Liver (tissue), 9 donors: Measurements from ENCODE around the gene PATJ. TPM values are rescaled to one million over a fixed set of nuclear protein-coding genes. Genes with fewer than 3 reads are reported as not detected.
"Not testable (repeated sequence)": the region's sequence is repeated elsewhere in the genome, so short reads cannot be mapped to it uniquely, and the experiment has no call there.

ENCODE experiments used
- DNase-seq: peaks from one replicate; pipeline ENCODE4 v3.0.0-alpha.2; 2017; ENCODE audit warnings: low spot score
- H3K27ac ChIP-seq, 2 donors: one replicate each; pipeline ENCODE4 v1.7.0; 2013; ENCODE audit warnings: inconsistent platforms in 2 of 2, low read length in 2 of 2, control low read depth in 1 of 2, low read depth in 1 of 2, mild to moderate bottlenecking in 1 of 2
- H3K27me3 ChIP-seq, 4 donors: one replicate each; pipeline versions ENCODE4 v1.6.1 to v1.7.0; 2013; ENCODE audit warnings: low read length in 3 of 4, inconsistent platforms in 1 of 4, mild to moderate bottlenecking in 1 of 4, moderate library complexity in 1 of 4; ENCODE audit not compliant: control insufficient read depth in 4 of 4, insufficient read depth in 4 of 4
- H3K36me3 ChIP-seq, 4 donors: one replicate each; pipeline versions ENCODE4 v1.6.1 to v1.7.0; 2013; ENCODE audit warnings: low read length in 3 of 4, mild to moderate bottlenecking in 3 of 4, low read depth in 1 of 4, moderate library complexity in 1 of 4; ENCODE audit not compliant: control insufficient read depth in 4 of 4, insufficient read depth in 3 of 4
- H3K4me1 ChIP-seq, 4 donors: one replicate each; pipeline versions ENCODE4 v1.6.1 to v1.7.0; 2013; ENCODE audit warnings: low read length in 3 of 4, mild to moderate bottlenecking in 3 of 4, moderate library complexity in 1 of 4; ENCODE audit not compliant: control insufficient read depth in 4 of 4, insufficient read depth in 4 of 4
- H3K4me3 ChIP-seq, 3 donors: one replicate each; pipeline versions ENCODE4 v1.6.1 to v1.7.0; 2013; ENCODE audit warnings: low read length in 3 of 3, control low read depth in 1 of 3, low read depth in 1 of 3, mild to moderate bottlenecking in 1 of 3
- H3K9ac ChIP-seq, 2 donors: one replicate each; pipeline ENCODE4 v1.7.0; 2013; ENCODE audit warnings: low read length in 2 of 2, mild to moderate bottlenecking in 2 of 2, moderate library complexity in 2 of 2, control low read depth in 1 of 2, low read depth in 1 of 2
- H3K9me3 ChIP-seq, 4 donors: one replicate each; pipeline versions ENCODE4 v1.6.1 to v1.7.0; 2013; ENCODE audit warnings: low read length in 3 of 4; ENCODE audit not compliant: control insufficient read depth in 4 of 4
- EGR1 ChIP-seq, 2 donors: IDR thresholded peaks; 2 replicates each; pipeline ENCODE4 v1.6.1; 2016 to 2018; ENCODE audit warnings: antibody characterized with exemption in 2 of 2, low read depth in 2 of 2
- FOXA1 ChIP-seq: IDR thresholded peaks from 2 replicates; pipeline ENCODE4 v1.6.1; 2016; ENCODE audit warnings: antibody characterized with exemption
- FOXA2 ChIP-seq: IDR thresholded peaks from 2 replicates; pipeline ENCODE4 v1.6.1; 2016; ENCODE audit warnings: antibody characterized with exemption
- GABPA ChIP-seq, 2 donors: IDR thresholded peaks in 1 of 2; conservative IDR thresholded peaks in 1 of 2; 2 replicates each; pipeline ENCODE4 v1.6.1; 2016; ENCODE audit warnings: antibody characterized with exemption in 2 of 2, mild to moderate bottlenecking in 1 of 2, moderate library complexity in 1 of 2
- HNF4A ChIP-seq, 2 donors: conservative IDR thresholded peaks; 2 replicates each; pipeline ENCODE4 v1.6.1; 2016; ENCODE audit warnings: antibody characterized with exemption in 2 of 2, mild to moderate bottlenecking in 2 of 2
- HNF4G ChIP-seq: IDR thresholded peaks from 2 replicates; pipeline ENCODE4 v1.6.1; 2016; ENCODE audit warnings: antibody characterized with exemption
- JUND ChIP-seq, 2 donors: IDR thresholded peaks; 2 replicates each; pipeline ENCODE4 v1.6.1; 2016; ENCODE audit warnings: antibody characterized with exemption in 2 of 2
- MAX ChIP-seq: IDR thresholded peaks from 2 replicates; pipeline ENCODE4 v1.6.1; 2016; ENCODE audit warnings: antibody characterized with exemption
- NR2F2 ChIP-seq: IDR thresholded peaks from 2 replicates; pipeline ENCODE4 v1.6.1; 2016; ENCODE audit warnings: antibody characterized with exemption
- RAD21 ChIP-seq, 2 donors: IDR thresholded peaks; 2 replicates each; pipeline ENCODE4 v1.6.1; 2016; ENCODE audit warnings: antibody characterized with exemption in 2 of 2, mild to moderate bottlenecking in 2 of 2
- RXRA ChIP-seq, 2 donors: IDR thresholded peaks; 2 replicates each; pipeline ENCODE4 v1.6.1; 2017 to 2018; ENCODE audit warnings: antibody characterized with exemption in 2 of 2, mild to moderate bottlenecking in 1 of 2
- SP1 ChIP-seq: IDR thresholded peaks from 2 replicates; pipeline ENCODE4 v1.6.1; 2018; ENCODE audit warnings: antibody characterized with exemption, mild to moderate bottlenecking
- TAF1 ChIP-seq: conservative IDR thresholded peaks from 2 replicates; pipeline ENCODE4 v1.6.1; 2016; ENCODE audit warnings: antibody characterized with exemption, mild to moderate bottlenecking
- YY1 ChIP-seq: IDR thresholded peaks from 2 replicates; pipeline ENCODE4 v1.6.1; 2016; ENCODE audit warnings: antibody characterized with exemption, mild to moderate bottlenecking
- WGBS: extraction: QIAGEN DNeasy Blood & Tissue Kit; methylation state at CpG from one replicate; pipeline ENCODE4 v1.1.7; 2013; 5-methylcytosine and 5-hydroxymethylcytosine counted together
- polyA plus RNA-seq, 2 donors: library from polyadenylated mRNA; stranded (reverse) in 1 of 2; unstranded in 1 of 2; fragments of 200-250 nt in 1 of 2; fragments of >200 nt in 1 of 2; fragmentation: Nextera tagmentation in 1 of 2; extraction: Ambion mirVana in 1 of 2; gene quantifications; one replicate each; pipeline versions ENCODE4 v1.2.1 to v1.2.3, GENCODE V29; 2013 to 2015
- total RNA-seq, 2 donors: library from RNA; depleted of rRNA; stranded (reverse); fragments of >200 nt; gene quantifications; one replicate each; pipeline ENCODE4 v1.2.3, GENCODE V29; 2014
- TF ChIP-seq, protein P1 (sequence below): IDR thresholded peaks from 2 replicates; pipeline ENCODE4 v1.6.1; 2016; ENCODE audit warnings: antibody characterized with exemption
- TF ChIP-seq, protein P2 (sequence below): fragments of 150-350 bp; IDR thresholded peaks from 2 replicates; pipeline ENCODE4 v1.5.1; 2017; ENCODE audit warnings: improper control_type of control experiment, low read depth, low read length; ENCODE audit not compliant: missing input control
- TF ChIP-seq, protein P3 (sequence below): IDR thresholded peaks from 2 replicates; pipeline ENCODE4 v1.6.1; 2016; ENCODE audit warnings: antibody characterized with exemption
- TF ChIP-seq, protein P4 (sequence below): IDR thresholded peaks from 2 replicates; pipeline ENCODE4 v1.6.1; 2016; ENCODE audit warnings: antibody characterized with exemption, mild to moderate bottlenecking
- donor health status: healthy.
- donor health status: healthy.
- donor health status: healthy.
- donor health status: healthy.
- donor health status: healthy.

Gene PATJ
- total and polyA plus RNA-seq, 4 donors: 5.7 to 29.8 (median 9.0) TPM

GRCh38 chr1:61892977-61893376 is 150.7 kb downstream of the PATJ start:
- H3K36me3 ChIP-seq: peaks cover 0 to 9% (median 0%) of the 10 kb centered on the region in 4 donors
- H3K27ac ChIP-seq: no peak overlapping the region
- no peak overlapping the region for H3K9ac ChIP-seq
- no peak for DNase-seq
- H3K9me3 ChIP-seq: no peaks in the 10 kb centered on the region
- WGBS: 94% methylated on average over 2 of the region's 2 CpGs
- no peaks in the 10 kb centered on the region for H3K27me3 ChIP-seq
- TF ChIP-seq, protein P1, sequence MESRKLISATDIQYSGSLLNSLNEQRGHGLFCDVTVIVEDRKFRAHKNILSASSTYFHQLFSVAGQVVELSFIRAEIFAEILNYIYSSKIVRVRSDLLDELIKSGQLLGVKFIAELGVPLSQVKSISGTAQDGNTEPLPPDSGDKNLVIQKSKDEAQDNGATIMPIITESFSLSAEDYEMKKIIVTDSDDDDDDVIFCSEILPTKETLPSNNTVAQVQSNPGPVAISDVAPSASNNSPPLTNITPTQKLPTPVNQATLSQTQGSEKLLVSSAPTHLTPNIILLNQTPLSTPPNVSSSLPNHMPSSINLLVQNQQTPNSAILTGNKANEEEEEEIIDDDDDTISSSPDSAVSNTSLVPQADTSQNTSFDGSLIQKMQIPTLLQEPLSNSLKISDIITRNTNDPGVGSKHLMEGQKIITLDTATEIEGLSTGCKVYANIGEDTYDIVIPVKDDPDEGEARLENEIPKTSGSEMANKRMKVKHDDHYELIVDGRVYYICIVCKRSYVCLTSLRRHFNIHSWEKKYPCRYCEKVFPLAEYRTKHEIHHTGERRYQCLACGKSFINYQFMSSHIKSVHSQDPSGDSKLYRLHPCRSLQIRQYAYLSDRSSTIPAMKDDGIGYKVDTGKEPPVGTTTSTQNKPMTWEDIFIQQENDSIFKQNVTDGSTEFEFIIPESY: no peak
- TF ChIP-seq MAX (no peak), TAF1 (no peak), NR2F2 (no peak), HNF4A (conservative IDR thresholded peaks at IDR 0.05) (no peak), HNF4G (no peak), FOXA1 (no peak), SP1 (no peak), YY1 (no peak), GABPA (IDR thresholded peaks at IDR 0.05 in 1 of 2, conservative IDR thresholded peaks at IDR 0.05 in 1 of 2) (no peak), FOXA2 (no peak), RAD21 (IDR thresholded peaks at IDR 0.05) (no peak), EGR1 (IDR thresholded peaks at IDR 0.05; ENCODE audit: low read depth in 2 of 2) (no peak), RXRA (IDR thresholded peaks at IDR 0.05) (no peak), JUND (IDR thresholded peaks at IDR 0.05) (no peak)
- TF ChIP-seq, protein P2, sequence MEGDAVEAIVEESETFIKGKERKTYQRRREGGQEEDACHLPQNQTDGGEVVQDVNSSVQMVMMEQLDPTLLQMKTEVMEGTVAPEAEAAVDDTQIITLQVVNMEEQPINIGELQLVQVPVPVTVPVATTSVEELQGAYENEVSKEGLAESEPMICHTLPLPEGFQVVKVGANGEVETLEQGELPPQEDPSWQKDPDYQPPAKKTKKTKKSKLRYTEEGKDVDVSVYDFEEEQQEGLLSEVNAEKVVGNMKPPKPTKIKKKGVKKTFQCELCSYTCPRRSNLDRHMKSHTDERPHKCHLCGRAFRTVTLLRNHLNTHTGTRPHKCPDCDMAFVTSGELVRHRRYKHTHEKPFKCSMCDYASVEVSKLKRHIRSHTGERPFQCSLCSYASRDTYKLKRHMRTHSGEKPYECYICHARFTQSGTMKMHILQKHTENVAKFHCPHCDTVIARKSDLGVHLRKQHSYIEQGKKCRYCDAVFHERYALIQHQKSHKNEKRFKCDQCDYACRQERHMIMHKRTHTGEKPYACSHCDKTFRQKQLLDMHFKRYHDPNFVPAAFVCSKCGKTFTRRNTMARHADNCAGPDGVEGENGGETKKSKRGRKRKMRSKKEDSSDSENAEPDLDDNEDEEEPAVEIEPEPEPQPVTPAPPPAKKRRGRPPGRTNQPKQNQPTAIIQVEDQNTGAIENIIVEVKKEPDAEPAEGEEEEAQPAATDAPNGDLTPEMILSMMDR: no peak
- TF ChIP-seq, protein P3, sequence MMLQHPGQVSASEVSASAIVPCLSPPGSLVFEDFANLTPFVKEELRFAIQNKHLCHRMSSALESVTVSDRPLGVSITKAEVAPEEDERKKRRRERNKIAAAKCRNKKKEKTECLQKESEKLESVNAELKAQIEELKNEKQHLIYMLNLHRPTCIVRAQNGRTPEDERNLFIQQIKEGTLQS: no peak
- TF ChIP-seq, protein P4, sequence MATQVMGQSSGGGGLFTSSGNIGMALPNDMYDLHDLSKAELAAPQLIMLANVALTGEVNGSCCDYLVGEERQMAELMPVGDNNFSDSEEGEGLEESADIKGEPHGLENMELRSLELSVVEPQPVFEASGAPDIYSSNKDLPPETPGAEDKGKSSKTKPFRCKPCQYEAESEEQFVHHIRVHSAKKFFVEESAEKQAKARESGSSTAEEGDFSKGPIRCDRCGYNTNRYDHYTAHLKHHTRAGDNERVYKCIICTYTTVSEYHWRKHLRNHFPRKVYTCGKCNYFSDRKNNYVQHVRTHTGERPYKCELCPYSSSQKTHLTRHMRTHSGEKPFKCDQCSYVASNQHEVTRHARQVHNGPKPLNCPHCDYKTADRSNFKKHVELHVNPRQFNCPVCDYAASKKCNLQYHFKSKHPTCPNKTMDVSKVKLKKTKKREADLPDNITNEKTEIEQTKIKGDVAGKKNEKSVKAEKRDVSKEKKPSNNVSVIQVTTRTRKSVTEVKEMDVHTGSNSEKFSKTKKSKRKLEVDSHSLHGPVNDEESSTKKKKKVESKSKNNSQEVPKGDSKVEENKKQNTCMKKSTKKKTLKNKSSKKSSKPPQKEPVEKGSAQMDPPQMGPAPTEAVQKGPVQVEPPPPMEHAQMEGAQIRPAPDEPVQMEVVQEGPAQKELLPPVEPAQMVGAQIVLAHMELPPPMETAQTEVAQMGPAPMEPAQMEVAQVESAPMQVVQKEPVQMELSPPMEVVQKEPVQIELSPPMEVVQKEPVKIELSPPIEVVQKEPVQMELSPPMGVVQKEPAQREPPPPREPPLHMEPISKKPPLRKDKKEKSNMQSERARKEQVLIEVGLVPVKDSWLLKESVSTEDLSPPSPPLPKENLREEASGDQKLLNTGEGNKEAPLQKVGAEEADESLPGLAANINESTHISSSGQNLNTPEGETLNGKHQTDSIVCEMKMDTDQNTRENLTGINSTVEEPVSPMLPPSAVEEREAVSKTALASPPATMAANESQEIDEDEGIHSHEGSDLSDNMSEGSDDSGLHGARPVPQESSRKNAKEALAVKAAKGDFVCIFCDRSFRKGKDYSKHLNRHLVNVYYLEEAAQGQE: no peak
- no peak overlapping the region for H3K4me3 ChIP-seq
- no peaks in the 10 kb centered on the region for H3K4me1 ChIP-seq

DNA sequence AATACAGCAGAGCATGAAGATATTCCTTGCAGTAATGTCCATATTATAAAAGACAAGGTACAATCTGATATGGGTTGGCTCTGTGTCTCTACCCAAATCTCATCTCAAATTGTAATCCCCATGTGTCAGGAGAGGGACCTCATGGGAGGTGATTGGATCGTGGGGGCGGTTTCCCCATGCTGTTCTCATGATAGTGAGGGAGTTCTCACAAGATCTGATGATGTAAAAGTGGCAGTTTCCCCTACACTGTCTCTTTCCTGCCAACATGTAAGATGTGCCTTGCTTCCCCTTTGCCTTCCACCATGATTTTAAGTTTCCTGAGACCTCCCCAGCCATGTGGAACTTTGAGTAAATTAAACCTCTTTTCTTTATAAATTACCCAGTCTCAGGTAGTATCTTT is 152.0 kb downstream of the PATJ start:
- H3K9me3 ChIP-seq, H3K4me3 ChIP-seq, H3K4me1 ChIP-seq, H3K36me3 ChIP-seq, H3K27ac ChIP-seq, H3K27me3 ChIP-seq, DNase-seq, H3K9ac ChIP-seq: not testable (repeated sequence)
- WGBS: 93% methylated on average over 2 of the region's 2 CpGs
